ENCODE data around the gene TTC6. TPM values are rescaled to one million over a fixed set of nuclear protein-coding genes. Genes with fewer than 3 reads are reported as not detected.

TTC6 gene
- total RNA-seq, 2 experiments from 2014 or later: not detected

GRCh38 chr14:37585971-37586796 lies 9.2 kb upstream of the TTC6 start:
- POLR2A ChIA-PET: no interaction called here

DNA sequence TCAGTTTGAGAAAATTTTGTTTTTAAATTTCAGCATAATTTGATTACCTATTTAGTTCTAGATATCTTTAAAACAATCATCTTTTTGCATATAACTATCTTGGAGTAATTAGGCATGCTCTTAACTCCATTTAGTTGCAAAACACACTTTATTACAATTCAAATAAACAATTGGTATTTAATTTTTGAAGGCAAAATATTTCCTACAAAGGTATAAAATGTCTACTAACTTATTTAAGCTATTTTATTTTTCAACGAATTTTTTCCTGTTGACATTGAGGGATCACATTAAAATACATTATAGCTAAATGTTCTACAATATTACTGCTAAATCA lies 8.7 kb upstream of the TTC6 start:
- no peak for DNase-seq
- no peaks in the 10 kb centered on the region for H3K4me1 Mint-ChIP-seq (ENCODE audit: low read depth)
- CTCF ChIA-PET: interaction anchor here (1.1 kb wide), 1 partner anchor 19 kb away, joined by 3 read pairs; no protein-coding TSS in a partner anchor
- TF ChIP-seq, protein P1, sequence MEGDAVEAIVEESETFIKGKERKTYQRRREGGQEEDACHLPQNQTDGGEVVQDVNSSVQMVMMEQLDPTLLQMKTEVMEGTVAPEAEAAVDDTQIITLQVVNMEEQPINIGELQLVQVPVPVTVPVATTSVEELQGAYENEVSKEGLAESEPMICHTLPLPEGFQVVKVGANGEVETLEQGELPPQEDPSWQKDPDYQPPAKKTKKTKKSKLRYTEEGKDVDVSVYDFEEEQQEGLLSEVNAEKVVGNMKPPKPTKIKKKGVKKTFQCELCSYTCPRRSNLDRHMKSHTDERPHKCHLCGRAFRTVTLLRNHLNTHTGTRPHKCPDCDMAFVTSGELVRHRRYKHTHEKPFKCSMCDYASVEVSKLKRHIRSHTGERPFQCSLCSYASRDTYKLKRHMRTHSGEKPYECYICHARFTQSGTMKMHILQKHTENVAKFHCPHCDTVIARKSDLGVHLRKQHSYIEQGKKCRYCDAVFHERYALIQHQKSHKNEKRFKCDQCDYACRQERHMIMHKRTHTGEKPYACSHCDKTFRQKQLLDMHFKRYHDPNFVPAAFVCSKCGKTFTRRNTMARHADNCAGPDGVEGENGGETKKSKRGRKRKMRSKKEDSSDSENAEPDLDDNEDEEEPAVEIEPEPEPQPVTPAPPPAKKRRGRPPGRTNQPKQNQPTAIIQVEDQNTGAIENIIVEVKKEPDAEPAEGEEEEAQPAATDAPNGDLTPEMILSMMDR (IDR thresholded peaks at IDR 0.05): no peak
- peaks cover 2% of the 10 kb centered on the region for H3K36me3 Mint-ChIP-seq (ENCODE audit: low read depth)
- H3K27me3 Mint-ChIP-seq: peaks cover 63% of the 10 kb centered on the region
- H3K4me3 Mint-ChIP-seq: no peak overlapping the region
- no peak for ATAC-seq
- POLR2A ChIA-PET: no interaction called here
- peaks cover 4% of the 10 kb centered on the region for H3K9me3 Mint-ChIP-seq
- H3K27ac Mint-ChIP-seq: no peak overlapping the region
- intact Hi-C loops (cut with micrococcal nuclease): no loop called here

More at GRCh38 chr14:37585971-37586796, 9.2 kb upstream of the TTC6 start:
- no peak for DNase-seq
- no peak for ATAC-seq
- intact Hi-C loops (cut with micrococcal nuclease): no loop called here
- Mint-ChIP-seq H3K4me1 (ENCODE audit: low read depth) (no peaks in the 10 kb centered on the region), H3K27ac (no peak overlapping the region), H3K9me3 (peaks cover 4% of the 10 kb centered on the region), H3K36me3 (ENCODE audit: low read depth) (peaks cover 2% of the 10 kb centered on the region), H3K27me3 (peaks cover 63% of the 10 kb centered on the region), H3K4me3 (no peak overlapping the region)
- TF ChIP-seq, protein P1 (IDR thresholded peaks at IDR 0.05): no peak
- CTCF ChIA-PET: interaction anchor here (1.1 kb wide), 1 partner anchor 19 kb away, joined by 3 read pairs; no protein-coding TSS in a partner anchor

DNA sequence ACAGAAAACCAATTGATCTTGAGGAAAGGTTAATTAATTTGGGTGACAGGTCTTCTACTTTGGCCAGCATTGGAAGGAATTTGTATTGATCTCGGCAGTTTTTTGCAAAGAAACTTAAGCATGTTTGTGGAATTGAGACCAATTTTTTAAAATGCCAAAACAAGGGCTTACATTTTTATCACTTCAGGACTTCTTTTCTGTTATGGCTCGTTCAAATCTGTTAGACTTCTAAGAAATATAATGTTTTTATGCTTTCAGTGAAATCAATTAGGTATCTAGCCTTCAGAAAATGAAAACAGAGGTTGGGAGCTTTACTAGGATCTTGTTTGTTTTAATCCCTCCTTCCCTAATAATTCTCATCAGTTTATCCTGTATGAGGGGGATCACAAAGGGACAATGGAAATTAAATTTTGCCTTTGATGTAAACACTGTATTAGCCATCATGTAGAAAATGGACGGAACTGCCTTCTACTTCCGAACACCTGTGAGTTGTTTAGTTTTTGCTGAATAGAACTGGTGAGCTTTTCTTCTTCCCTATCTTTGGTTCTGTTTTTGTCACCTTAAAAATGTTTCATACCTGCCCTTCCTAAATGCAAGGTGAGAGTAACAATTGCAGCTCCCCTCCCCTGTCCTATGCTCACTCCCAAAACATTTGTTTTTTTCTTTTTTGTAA lies 8.2 kb upstream of the TTC6 start:
- POLR2A ChIA-PET: no interaction called here
- H3K36me3 Mint-ChIP-seq (ENCODE audit: low read depth): peaks cover 4% of the 10 kb centered on the region
- TF ChIP-seq, protein P1 (IDR thresholded peaks at IDR 0.05): no peak
- ATAC-seq (no peak), DNase-seq (no peak)
- H3K27ac Mint-ChIP-seq: no peak overlapping the region
- H3K4me1 Mint-ChIP-seq (ENCODE audit: low read depth): no peaks in the 10 kb centered on the region
- CTCF ChIA-PET: interaction anchor here (1.1 kb wide), 1 partner anchor 18 kb away, joined by 3 read pairs; no protein-coding TSS in a partner anchor
- no peak overlapping the region for H3K4me3 Mint-ChIP-seq
- H3K9me3 Mint-ChIP-seq: peaks cover 6% of the 10 kb centered on the region
- intact Hi-C loops (cut with micrococcal nuclease): no loop called here
- peaks cover 65% of the 10 kb centered on the region for H3K27me3 Mint-ChIP-seq

DNA sequence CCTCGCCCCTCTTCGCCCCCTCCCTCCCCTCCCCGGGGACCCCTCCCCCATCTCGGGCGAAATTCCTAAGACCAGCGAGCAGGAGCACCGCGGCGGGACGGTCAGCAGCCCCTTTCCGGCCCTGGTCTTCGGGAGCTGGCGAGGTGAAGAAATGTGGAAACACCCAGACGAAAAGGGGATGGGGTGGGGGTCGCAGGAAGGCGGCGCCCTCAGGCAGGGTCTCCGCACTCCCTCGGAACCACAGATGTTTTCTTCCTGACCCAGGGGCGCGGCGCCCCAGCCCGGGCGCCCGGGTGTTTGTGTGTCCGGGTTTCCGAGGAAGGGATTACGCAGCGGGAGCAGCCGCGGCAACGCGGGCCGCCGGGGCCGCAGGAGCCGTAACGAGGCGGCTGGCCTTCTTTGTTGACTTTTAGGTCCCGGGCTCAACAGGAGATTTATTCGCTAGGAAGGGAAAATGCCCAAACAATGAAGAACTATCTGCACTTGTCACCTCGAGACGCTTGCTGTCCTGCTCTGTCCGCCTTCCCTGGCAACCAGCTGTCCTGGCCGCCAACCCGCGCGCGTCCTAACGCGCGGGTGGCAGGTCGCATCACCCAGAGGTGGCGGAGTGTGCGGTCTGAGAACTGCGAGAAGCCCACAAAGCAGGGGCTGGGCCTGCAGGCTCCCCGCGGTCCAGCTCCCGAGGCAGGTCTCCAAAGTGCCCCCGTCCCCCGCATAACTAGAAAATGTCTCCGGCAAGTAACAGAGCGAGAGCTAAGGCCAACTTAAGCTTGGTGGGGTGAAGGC lies 7.4 kb upstream of the TTC6 start:
- ATAC-seq (no peak), DNase-seq (no peak)
- H3K4me3 Mint-ChIP-seq: no peak overlapping the region
- H3K9me3 Mint-ChIP-seq: peaks cover 6% of the 10 kb centered on the region
- H3K4me1 Mint-ChIP-seq (ENCODE audit: low read depth): no peaks in the 10 kb centered on the region
- no peak overlapping the region for H3K27ac Mint-ChIP-seq
- POLR2A ChIA-PET: no interaction called here
- intact Hi-C loops (cut with micrococcal nuclease): no loop called here
- peaks cover 4% of the 10 kb centered on the region for H3K36me3 Mint-ChIP-seq (ENCODE audit: low read depth)
- TF ChIP-seq, protein P1 (IDR thresholded peaks at IDR 0.05): no peak
- H3K27me3 Mint-ChIP-seq: peaks cover 68% of the 10 kb centered on the region
- CTCF ChIA-PET: interaction anchor here (1.1 kb wide), 1 partner anchor 345 kb away, joined by 3 read pairs; no protein-coding TSS in a partner anchor
